Measurements from ENCODE around the gene HNRNPUL2.

DNA sequence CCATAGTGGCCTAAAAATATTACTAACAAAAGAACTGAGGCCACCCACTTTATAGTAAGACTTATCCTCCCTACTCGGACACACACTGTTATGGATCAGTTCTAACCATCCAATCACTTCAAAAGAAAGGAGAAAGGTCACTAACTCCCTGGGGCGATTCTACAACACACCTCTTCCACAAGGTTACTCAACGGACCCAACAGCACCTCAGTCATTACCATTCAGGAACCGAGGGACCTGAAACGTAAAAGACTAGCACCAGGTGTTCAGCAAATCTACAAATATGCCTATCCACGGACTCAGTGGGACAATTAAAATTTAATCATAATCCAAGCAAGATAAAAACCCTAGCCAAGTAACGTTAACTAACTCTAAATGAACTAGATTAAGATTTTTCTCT, 1.6 kb downstream of the HNRNPUL2 start:
- no peak for TF ChIP-seq CTCF (IDR thresholded peaks at IDR 0.05; ENCODE audit: low read length)
- TF ChIP-seq EZH2 (optimal IDR thresholded peaks at IDR 0.05; ENCODE audit: low read depth, low read length): no peak
